ENCODE measurements around the gene SP110.
A peak's percentile ranks its signal among the peaks of the same experiment; 100 is the strongest.

SP110 gene

DNA sequence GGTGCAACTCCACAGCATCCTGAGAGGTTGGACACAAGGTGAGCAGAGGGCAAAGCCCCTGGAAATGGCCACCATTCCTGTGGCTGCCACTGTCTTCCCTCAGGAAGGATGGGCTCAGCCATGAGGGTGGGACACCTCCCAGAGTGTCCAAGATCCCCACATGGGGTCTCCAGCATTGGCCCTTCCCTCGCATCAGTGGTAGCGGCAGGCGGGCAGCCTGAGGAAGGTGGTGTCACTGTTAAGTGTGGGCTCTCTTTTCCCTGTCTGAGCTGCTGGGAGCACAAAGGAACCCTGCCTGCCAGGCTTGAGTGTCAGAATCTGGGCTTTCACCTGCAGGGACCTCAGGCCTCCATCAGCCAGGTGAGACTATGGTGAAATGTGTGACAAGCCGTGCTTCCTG is 47.6 kb downstream of the SP110 start:
- DNase-seq (ENCODE audit: insufficient read length, low spot score) (no peak), FAIRE-seq (no peak)
- no peak for TF ChIP-seq POLR2A (IDR thresholded peaks at IDR 0.05; ENCODE audit: low read depth, low read length)

- no peak for DNase-seq (ENCODE audit: insufficient read length, low spot score)
- FAIRE-seq: no peak
- TF ChIP-seq POLR2A (IDR thresholded peaks at IDR 0.05; ENCODE audit: low read depth, low read length): no peak
Measured at GRCh38 chr2:230170532-230170931, 49.3 kb downstream of the SP110 start.

DNA sequence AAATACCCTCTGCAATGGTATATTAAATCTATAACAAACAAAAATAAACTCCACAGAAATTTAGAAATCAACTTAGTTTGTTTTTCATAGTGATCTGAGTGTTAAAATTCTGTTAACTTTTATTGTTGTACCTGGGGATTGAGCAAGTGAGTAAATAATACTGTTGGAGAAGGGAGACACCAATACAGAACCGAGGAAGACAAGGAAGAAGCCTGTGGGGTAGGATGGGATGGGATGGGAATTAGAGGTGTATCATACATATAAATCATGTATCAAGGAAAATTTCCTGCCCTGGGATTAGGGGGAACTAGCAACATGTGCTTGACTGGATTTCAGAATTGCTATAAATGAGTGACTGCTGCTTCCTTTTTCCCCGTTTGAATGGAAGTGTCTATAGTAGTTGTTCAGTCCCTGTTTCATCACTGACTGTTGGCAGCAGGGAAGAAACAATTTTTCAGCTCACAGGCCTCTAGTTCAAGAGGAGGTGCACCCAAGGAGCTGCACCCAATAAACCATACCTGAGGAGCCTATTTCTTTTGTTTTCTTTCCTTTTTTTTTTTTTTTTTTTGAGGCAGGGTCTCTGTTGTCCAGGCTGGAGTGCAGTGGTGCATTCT is 53.1 kb downstream of the SP110 start:
- no peak for FAIRE-seq

GRCh38 chr2:230164139-230164538 is 55.6 kb downstream of the SP110 start:
- DNase-seq (ENCODE audit: insufficient read length, low spot score): no peak
- no peak for TF ChIP-seq POLR2A (IDR thresholded peaks at IDR 0.05; ENCODE audit: low read depth, low read length)
- no peak for FAIRE-seq

More for the DNA sequence above, 53.1 kb downstream of the SP110 start:
- TF ChIP-seq POLR2A (IDR thresholded peaks at IDR 0.05; ENCODE audit: low read depth, low read length): no peak
- DNase-seq (ENCODE audit: insufficient read length, low spot score): no peak

GRCh38 chr2:230162981-230163380 is 56.8 kb downstream of the SP110 start:
- FAIRE-seq (no peak), DNase-seq (ENCODE audit: insufficient read length, low spot score) (no peak)
- TF ChIP-seq POLR2A (IDR thresholded peaks at IDR 0.05; ENCODE audit: low read depth, low read length): no peak

- no peak for FAIRE-seq
- TF ChIP-seq POLR2A (IDR thresholded peaks at IDR 0.05; ENCODE audit: low read depth, low read length): no peak
Measured at GRCh38 chr2:230161184-230161583, 58.6 kb downstream of the SP110 start.

DNA sequence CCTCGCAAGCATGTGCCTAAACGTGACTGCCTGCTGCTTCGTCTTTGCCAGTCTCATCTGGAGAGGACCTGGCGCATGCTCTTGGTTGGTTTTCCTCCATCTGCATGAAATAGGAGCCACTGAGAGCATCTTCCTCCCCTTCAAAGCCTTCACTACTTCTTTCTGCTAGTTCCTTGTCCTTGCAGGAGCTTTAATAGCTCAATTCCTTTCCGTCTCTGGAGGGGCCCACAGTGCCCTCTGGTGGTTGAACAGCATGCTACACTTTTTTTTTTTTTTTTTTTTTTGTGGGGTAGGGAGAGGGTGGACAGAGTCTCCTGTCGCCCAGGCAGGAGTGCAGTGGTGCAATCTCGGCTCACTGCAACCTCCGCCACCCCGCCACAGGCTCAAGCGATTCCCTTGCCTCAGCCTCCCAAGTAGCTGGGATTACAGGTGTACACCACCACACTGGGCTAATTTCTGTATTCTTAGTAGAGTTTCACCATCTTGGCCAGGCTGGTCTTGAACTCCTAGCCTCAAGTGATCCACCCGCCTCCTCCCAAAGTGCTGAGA is 59.6 kb downstream of the SP110 start:
- TF ChIP-seq POLR2A (IDR thresholded peaks at IDR 0.05; ENCODE audit: low read depth, low read length): no peak
- DNase-seq (ENCODE audit: insufficient read length, low spot score) (peak; percentile 44), FAIRE-seq (no peak)

More at GRCh38 chr2:230161184-230161583, 58.6 kb downstream of the SP110 start:
- DNase-seq (ENCODE audit: insufficient read length, low spot score): no peak

GRCh38 chr2:230158468-230158867 is 61.3 kb downstream of the SP110 start:
- DNase-seq (ENCODE audit: insufficient read length, low spot score) (no peak), FAIRE-seq (no peak)
- no peak for TF ChIP-seq POLR2A (IDR thresholded peaks at IDR 0.05; ENCODE audit: low read depth, low read length)

DNA sequence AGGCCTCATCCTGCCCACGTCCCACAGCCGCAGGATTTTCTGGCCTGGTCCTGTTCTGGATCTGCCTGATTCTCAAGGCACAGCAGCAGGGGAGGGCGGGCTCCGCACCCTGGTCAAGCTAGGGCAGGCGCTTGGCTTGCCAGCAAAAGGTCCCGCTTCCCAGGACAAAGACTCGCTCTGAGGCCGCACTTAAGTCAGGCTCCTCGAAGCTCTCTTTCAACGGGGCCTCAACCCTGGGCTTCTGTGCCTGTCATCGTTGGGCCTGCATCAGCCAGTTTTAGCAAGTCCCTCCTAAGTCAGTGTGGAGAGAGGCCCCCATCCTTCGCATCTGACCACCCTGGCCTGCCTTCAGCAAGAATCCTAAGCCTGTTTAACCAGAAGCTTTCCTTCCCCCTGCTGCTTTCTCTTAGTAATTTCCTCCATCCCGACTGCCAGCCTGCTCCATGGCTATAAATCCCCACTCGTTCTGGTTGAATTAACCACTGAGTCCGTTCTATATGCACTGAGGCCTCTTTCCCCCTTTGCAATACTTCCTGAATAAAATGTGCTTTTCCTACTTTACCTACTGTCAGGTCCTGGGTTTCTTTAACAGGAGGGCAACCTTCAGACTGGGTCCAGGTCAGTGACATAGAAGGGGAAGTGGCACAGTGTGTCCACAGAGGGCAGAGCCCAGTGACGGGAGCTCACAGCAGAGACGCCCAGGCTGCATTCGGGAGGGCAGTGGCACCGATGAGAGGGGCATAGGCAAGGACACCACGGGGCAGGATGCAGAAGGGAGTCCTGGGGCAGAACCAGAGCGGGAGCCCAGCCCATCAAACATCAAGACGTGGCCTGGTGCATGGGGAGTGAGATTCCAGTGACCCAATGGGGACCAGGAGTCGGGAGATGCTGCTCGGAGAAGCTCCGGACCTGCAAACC is 62.7 kb downstream of the SP110 start:
- no peak for TF ChIP-seq POLR2A (IDR thresholded peaks at IDR 0.05; ENCODE audit: low read depth, low read length)
- FAIRE-seq (no peak), DNase-seq (ENCODE audit: insufficient read length, low spot score) (no peak)

- DNase-seq (ENCODE audit: insufficient read length, low spot score) (no peak), FAIRE-seq (no peak)
- no peak for TF ChIP-seq POLR2A (IDR thresholded peaks at IDR 0.05; ENCODE audit: low read depth, low read length)
Measured at GRCh38 chr2:230155359-230155758, 64.4 kb downstream of the SP110 start.

DNA sequence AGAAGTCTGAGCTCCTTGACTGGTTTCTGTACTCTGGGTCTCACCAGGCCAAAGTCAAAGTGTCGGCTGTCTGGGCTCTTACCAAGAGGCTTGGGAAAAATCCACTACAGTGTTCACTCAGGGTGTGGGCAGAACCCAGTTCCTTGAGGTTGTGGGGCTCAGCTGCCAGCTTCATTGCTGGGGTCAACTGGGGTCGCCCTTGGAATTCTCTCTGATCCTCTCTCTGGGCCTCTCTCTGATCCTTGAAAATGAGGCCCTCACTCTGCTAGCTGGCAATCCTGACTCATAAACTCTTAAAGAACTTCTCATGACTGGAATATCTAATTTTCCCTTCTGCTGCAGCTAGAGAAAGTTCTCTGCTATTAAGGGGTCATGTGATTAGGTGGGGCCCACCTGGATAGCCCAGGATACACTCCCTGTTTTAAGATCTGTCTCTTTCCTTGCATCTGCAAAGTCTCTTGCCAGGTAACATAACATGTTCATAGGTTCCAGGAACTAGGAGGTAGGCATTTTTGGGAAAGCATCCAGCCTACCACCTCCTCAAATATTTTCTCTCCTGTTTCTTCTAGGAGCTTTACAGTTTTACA is 66.3 kb downstream of the SP110 start:
- no peak for DNase-seq (ENCODE audit: insufficient read length, low spot score)
- no peak for TF ChIP-seq POLR2A (IDR thresholded peaks at IDR 0.05; ENCODE audit: low read depth, low read length)
- no peak for FAIRE-seq

DNA sequence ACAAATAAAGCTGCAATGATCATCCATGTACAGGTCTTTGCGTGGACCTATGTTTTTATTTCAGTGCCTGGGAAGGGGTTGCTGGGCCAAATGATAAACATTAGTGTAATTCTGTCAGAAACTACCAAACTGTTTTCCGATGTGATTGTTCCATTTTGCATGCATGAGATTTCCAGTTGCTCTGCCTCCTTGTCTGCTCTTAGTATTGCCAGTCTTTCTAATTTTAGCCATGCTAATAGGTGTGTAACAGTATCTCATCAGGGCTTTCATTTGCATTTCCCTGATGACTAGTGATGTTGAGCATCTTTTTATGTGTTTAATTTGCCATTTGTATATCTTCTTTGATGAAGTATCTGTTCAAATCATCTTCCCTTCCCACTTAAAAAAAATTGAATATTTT is 67.5 kb downstream of the SP110 start:
- FAIRE-seq: no peak
- TF ChIP-seq POLR2A (IDR thresholded peaks at IDR 0.05; ENCODE audit: low read depth, low read length): no peak
- no peak for DNase-seq (ENCODE audit: insufficient read length, low spot score)

DNA sequence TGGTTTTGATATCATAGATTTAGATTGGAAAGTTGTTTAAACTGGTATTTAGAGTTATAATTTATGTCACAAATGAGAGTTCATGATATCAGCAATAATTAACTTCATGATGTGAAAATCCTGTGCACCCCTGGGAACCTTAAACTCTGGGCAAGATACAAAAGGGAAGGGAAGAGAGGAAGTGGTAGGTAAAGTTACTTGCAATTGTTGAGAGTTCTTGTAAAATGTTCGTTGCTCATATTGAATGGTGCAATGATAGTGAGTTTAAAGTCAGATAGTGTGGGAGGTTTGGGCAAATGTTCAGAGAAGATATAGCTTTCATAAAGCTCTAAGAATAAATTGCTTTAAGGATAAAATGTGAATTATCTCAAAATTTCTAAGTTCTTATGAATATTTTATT is 75.4 kb downstream of the SP110 start:
- DNase-seq (ENCODE audit: insufficient read length, low spot score): no peak
- FAIRE-seq: no peak
- TF ChIP-seq POLR2A (IDR thresholded peaks at IDR 0.05; ENCODE audit: low read depth, low read length): no peak

GRCh38 chr2:230140667-230141066 is 79.1 kb downstream of the SP110 start:
- TF ChIP-seq POLR2A (IDR thresholded peaks at IDR 0.05; ENCODE audit: low read depth, low read length): no peak
- DNase-seq (ENCODE audit: insufficient read length, low spot score): no peak
- FAIRE-seq: no peak

All from H54 (cell line).